Astrocyte (in vitro differentiated cells and primary cell): ENCODE data around the gene MACIR. TPM values are rescaled to one million over a fixed set of nuclear protein-coding genes. Genes with fewer than 3 reads are reported as not detected.

Experiments used
- DNase-seq: peaks from one replicate; pipeline ENCODE4 v3.0.0-alpha.2; 2010; ENCODE audit warnings: low read depth
- FAIRE-seq: peaks from 2 replicates; lab custom pipeline; 2011; peaks lifted over from hg19 to GRCh38; lab: Jason Lieb, UNC
- H2AFZ ChIP-seq: 2 replicates; pipeline ENCODE4 v1.6.0; 2012; ENCODE audit warnings: low read depth, low read length, inconsistent platforms
- H3K27ac ChIP-seq: 2 replicates; pipeline ENCODE4 v1.5.1; 2011; ENCODE audit warnings: low read depth, low read length, inconsistent platforms
- H3K27me3 ChIP-seq: 2 replicates; pipeline ENCODE4 v1.6.0; 2011; ENCODE audit warnings: low read length, inconsistent platforms; ENCODE audit not compliant: insufficient read depth
- H3K36me3 ChIP-seq: 2 replicates; pipeline ENCODE4 v1.5.1; 2011; ENCODE audit warnings: low read length, inconsistent platforms; ENCODE audit not compliant: insufficient read depth
- H3K4me1 ChIP-seq: 2 replicates; pipeline ENCODE4 v1.5.1; 2011; ENCODE audit warnings: low read length, inconsistent platforms; ENCODE audit not compliant: insufficient read depth
- H3K4me2 ChIP-seq: 2 replicates; pipeline ENCODE4 v1.6.0; 2012; ENCODE audit warnings: low read length, inconsistent platforms
- H3K4me3 ChIP-seq: 2 replicates; pipeline ENCODE4 v1.5.1; 2011; ENCODE audit warnings: low read depth, mild to moderate bottlenecking, low read length, inconsistent platforms; ENCODE audit not compliant: insufficient read depth
- H3K79me2 ChIP-seq: 2 replicates; pipeline ENCODE4 v1.6.0; 2012; ENCODE audit warnings: mild to moderate bottlenecking, low read length, inconsistent platforms; ENCODE audit not compliant: insufficient read depth
- H3K9ac ChIP-seq: 2 replicates; pipeline ENCODE4 v1.6.0; 2012; ENCODE audit warnings: mild to moderate bottlenecking, low read length, inconsistent platforms
- H3K9me3 ChIP-seq: 2 replicates; pipeline ENCODE4 v1.5.1; 2012; ENCODE audit warnings: low read depth, mild to moderate bottlenecking, low read length, inconsistent platforms; ENCODE audit not compliant: insufficient read depth
- H4K20me1 ChIP-seq: 2 replicates; pipeline ENCODE4 v1.6.0; 2012; ENCODE audit warnings: low read length, inconsistent platforms; ENCODE audit not compliant: insufficient read depth
- H3K27ac Mint-ChIP-seq: one replicate; pipeline ENCODE4 v1.8.0; 2021; ENCODE audit warnings: mild to moderate bottlenecking, mixed read lengths; ENCODE audit not compliant: unreplicated experiment
- H3K27me3 Mint-ChIP-seq: one replicate; pipeline ENCODE4 v1.8.0; 2021; ENCODE audit warnings: low read depth, mixed read lengths; ENCODE audit not compliant: unreplicated experiment
- H3K36me3 Mint-ChIP-seq: one replicate; pipeline ENCODE4 v1.8.0; 2021; ENCODE audit warnings: low read depth, mixed read lengths; ENCODE audit not compliant: unreplicated experiment
- H3K4me1 Mint-ChIP-seq: one replicate; pipeline ENCODE4 v1.8.0; 2021; ENCODE audit warnings: low read depth, mixed read lengths; ENCODE audit not compliant: unreplicated experiment
- H3K4me3 Mint-ChIP-seq: one replicate; pipeline ENCODE4 v1.8.0; 2021; ENCODE audit warnings: mild to moderate bottlenecking, moderate library complexity, mixed read lengths; ENCODE audit not compliant: unreplicated experiment
- H3K9me3 Mint-ChIP-seq: one replicate; pipeline ENCODE4 v1.8.0; 2021; ENCODE audit warnings: mild to moderate bottlenecking, mixed read lengths; ENCODE audit not compliant: unreplicated experiment
- EZH2 ChIP-seq: IDR thresholded peaks from 2 replicates; pipeline ENCODE4 v1.6.1; 2012; ENCODE audit warnings: mild to moderate bottlenecking, low read length, inconsistent platforms; ENCODE audit not compliant: insufficient read depth
- total RNA-seq: library from RNA; stranded (reverse); gene quantifications from 2 replicates; pipeline ENCODE4 v1.2.1, GENCODE V29; 2021
- TF ChIP-seq, protein P1 (sequence below): IDR thresholded peaks from 2 replicates; pipeline ENCODE4 v1.5.1; 2011; ENCODE audit warnings: low read depth, mild to moderate bottlenecking, inconsistent platforms, low read length, moderate library complexity; ENCODE audit not compliant: insufficient read depth

MACIR gene
- total RNA-seq, 1 donor from 2014 or later: 27.1 TPM

GRCh38 chr5:103307470-103307869 is 48.9 kb downstream of the MACIR start:
- Histone ChIP-seq H3K9ac (no peak overlapping the region), H3K36me3 (no peaks in the 10 kb centered on the region), H3K79me2 (no peaks in the 10 kb centered on the region), H2AFZ (no peak overlapping the region), H3K4me1 (no peaks in the 10 kb centered on the region), H3K4me3 (no peak overlapping the region), H3K4me2 (no peak overlapping the region), H3K27ac (no peak overlapping the region), H4K20me1 (no peaks in the 10 kb centered on the region), H3K9me3 (no peaks in the 10 kb centered on the region), H3K27me3 (no peaks in the 10 kb centered on the region)
- Mint-ChIP-seq H3K36me3 (no peaks in the 10 kb centered on the region), H3K4me1 (no peaks in the 10 kb centered on the region), H3K27me3 (no peaks in the 10 kb centered on the region), H3K27ac (no peak overlapping the region), H3K9me3 (no peaks in the 10 kb centered on the region), H3K4me3 (no peak overlapping the region)
- FAIRE-seq (no peak), DNase-seq (no peak)
- TF ChIP-seq, protein P1, sequence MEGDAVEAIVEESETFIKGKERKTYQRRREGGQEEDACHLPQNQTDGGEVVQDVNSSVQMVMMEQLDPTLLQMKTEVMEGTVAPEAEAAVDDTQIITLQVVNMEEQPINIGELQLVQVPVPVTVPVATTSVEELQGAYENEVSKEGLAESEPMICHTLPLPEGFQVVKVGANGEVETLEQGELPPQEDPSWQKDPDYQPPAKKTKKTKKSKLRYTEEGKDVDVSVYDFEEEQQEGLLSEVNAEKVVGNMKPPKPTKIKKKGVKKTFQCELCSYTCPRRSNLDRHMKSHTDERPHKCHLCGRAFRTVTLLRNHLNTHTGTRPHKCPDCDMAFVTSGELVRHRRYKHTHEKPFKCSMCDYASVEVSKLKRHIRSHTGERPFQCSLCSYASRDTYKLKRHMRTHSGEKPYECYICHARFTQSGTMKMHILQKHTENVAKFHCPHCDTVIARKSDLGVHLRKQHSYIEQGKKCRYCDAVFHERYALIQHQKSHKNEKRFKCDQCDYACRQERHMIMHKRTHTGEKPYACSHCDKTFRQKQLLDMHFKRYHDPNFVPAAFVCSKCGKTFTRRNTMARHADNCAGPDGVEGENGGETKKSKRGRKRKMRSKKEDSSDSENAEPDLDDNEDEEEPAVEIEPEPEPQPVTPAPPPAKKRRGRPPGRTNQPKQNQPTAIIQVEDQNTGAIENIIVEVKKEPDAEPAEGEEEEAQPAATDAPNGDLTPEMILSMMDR: no peak
- no peak for TF ChIP-seq EZH2

- no peaks in the 10 kb centered on the region for H3K4me1 Mint-ChIP-seq
- no peaks in the 10 kb centered on the region for H3K9me3 Mint-ChIP-seq
- Histone ChIP-seq H3K4me3 (no peak overlapping the region), H3K4me2 (no peak overlapping the region), H3K79me2 (no peaks in the 10 kb centered on the region), H3K36me3 (no peaks in the 10 kb centered on the region), H3K27ac (no peak overlapping the region), H3K9me3 (no peaks in the 10 kb centered on the region), H3K9ac (no peak overlapping the region), H2AFZ (no peak overlapping the region), H3K4me1 (no peaks in the 10 kb centered on the region), H3K27me3 (no peaks in the 10 kb centered on the region), H4K20me1 (no peaks in the 10 kb centered on the region)
- H3K36me3 Mint-ChIP-seq: no peaks in the 10 kb centered on the region
- H3K4me3 Mint-ChIP-seq: no peak overlapping the region
- FAIRE-seq: no peak
- no peak for TF ChIP-seq EZH2
- TF ChIP-seq, protein P1: no peak
- DNase-seq: no peak
- H3K27ac Mint-ChIP-seq: no peak overlapping the region
- no peaks in the 10 kb centered on the region for H3K27me3 Mint-ChIP-seq
Measured at GRCh38 chr5:103308774-103309173, 50.2 kb downstream of the MACIR start.

DNA sequence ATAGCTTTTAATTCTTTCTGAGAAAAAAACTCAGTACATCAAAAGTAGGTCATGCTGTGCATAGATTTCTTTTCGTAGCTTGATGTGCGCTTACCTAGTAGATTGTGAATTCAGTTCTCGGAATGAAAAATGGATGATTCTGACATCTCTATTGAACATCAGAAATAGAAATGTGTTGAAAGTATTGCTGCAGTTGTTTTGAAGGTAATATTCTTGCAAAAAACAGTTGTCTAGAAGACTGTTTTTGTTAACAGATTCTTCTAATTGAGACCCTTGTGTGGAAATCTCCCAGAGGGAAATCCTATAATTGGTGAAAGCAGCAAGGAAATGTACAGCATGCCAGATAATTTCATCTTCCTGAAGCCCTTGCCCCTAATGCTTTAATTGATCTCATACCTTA is 54.5 kb downstream of the MACIR start:
- no peak overlapping the region for H3K27ac Mint-ChIP-seq
- H4K20me1 ChIP-seq: no peaks in the 10 kb centered on the region
- H3K27me3 Mint-ChIP-seq: no peaks in the 10 kb centered on the region
- no peaks in the 10 kb centered on the region for H3K36me3 ChIP-seq
- H3K4me1 Mint-ChIP-seq: no peaks in the 10 kb centered on the region
- H3K27ac ChIP-seq: no peak overlapping the region
- TF ChIP-seq EZH2: no peak
- TF ChIP-seq, protein P1: no peak
- H3K4me3 ChIP-seq: no peak overlapping the region
- H3K9me3 ChIP-seq: no peaks in the 10 kb centered on the region
- H3K4me3 Mint-ChIP-seq: no peak overlapping the region
- H3K79me2 ChIP-seq: no peaks in the 10 kb centered on the region
- H3K27me3 ChIP-seq: no peaks in the 10 kb centered on the region
- no peak overlapping the region for H2AFZ ChIP-seq
- no peaks in the 10 kb centered on the region for H3K9me3 Mint-ChIP-seq
- FAIRE-seq: peak; percentile 64
- H3K9ac ChIP-seq: no peak overlapping the region
- DNase-seq: no peak
- no peaks in the 10 kb centered on the region for H3K36me3 Mint-ChIP-seq
- no peaks in the 10 kb centered on the region for H3K4me1 ChIP-seq
- no peak overlapping the region for H3K4me2 ChIP-seq
